Glutamatergic neuron (in vitro differentiated cells): ENCODE measurements around the gene SLC25A45. TPM values are rescaled to one million over a fixed set of nuclear protein-coding genes. Genes with fewer than 3 reads are reported as not detected.
A peak's percentile ranks its signal among the peaks of the same experiment; 100 is the strongest.

Experiments used
- DNase-seq: peaks from one replicate; pipeline ENCODE4 v3.0.0; 2022
- H3K27ac Mint-ChIP-seq: one replicate; pipeline ENCODE4 v1.8.0; 2020; ENCODE audit warnings: mild to moderate bottlenecking, mixed read lengths, inconsistent platforms; ENCODE audit not compliant: unreplicated experiment
- H3K27me3 Mint-ChIP-seq: one replicate; pipeline ENCODE4 v1.8.0; 2020; ENCODE audit warnings: mild to moderate bottlenecking, moderate library complexity, mixed read lengths, inconsistent platforms; ENCODE audit not compliant: unreplicated experiment
- H3K36me3 Mint-ChIP-seq: one replicate; pipeline ENCODE4 v1.8.0; 2020; ENCODE audit warnings: mild to moderate bottlenecking, mixed read lengths, inconsistent platforms; ENCODE audit not compliant: unreplicated experiment
- H3K4me1 Mint-ChIP-seq: one replicate; pipeline ENCODE4 v1.8.0; 2020; ENCODE audit warnings: mild to moderate bottlenecking, low read depth, mixed read lengths, inconsistent platforms; ENCODE audit not compliant: unreplicated experiment
- H3K4me3 Mint-ChIP-seq: one replicate; pipeline ENCODE4 v1.8.0; 2020; ENCODE audit warnings: mild to moderate bottlenecking, mixed read lengths, inconsistent platforms; ENCODE audit not compliant: unreplicated experiment
- H3K9me3 Mint-ChIP-seq: one replicate; pipeline ENCODE4 v1.8.0; 2020; ENCODE audit warnings: mild to moderate bottlenecking, moderate library complexity, mixed read lengths, inconsistent platforms; ENCODE audit not compliant: unreplicated experiment
- CTCF ChIP-seq: fragments of 200-600 bp; sonication (generic); IDR thresholded peaks from one replicate; pipeline ENCODE4 v1.5.0; 2021; ENCODE audit not compliant: partially characterized antibody, unreplicated experiment
- total RNA-seq: library from RNA; stranded (reverse); fragmentation: NEBNext Ultra II Directional; extraction: Animal tissue kit (Norgen Biotek cat#: 25700); gene quantifications from one replicate; pipeline ENCODE4 v1.2.1, GENCODE V29; 2021; ENCODE audit not compliant: unreplicated experiment

The SLC25A45 gene
- total RNA-seq, 1 donor from 2014 or later = 0.25 TPM

GRCh38 chr11:65379698-65380459, 2.6 kb downstream of the SLC25A45 start:
- H3K9me3 Mint-ChIP-seq = no peaks in the 10 kb centered on the region
- H3K36me3 Mint-ChIP-seq = no peaks in the 10 kb centered on the region
- H3K27ac Mint-ChIP-seq = no peak overlapping the region
- H3K4me1 Mint-ChIP-seq = peaks cover 6% of the 10 kb centered on the region
- no peak for TF ChIP-seq CTCF
- H3K27me3 Mint-ChIP-seq = peaks cover 8% of the 10 kb centered on the region
- no peak for DNase-seq
- H3K4me3 Mint-ChIP-seq = no peak overlapping the region

- TF ChIP-seq CTCF = no peak
- H3K27ac Mint-ChIP-seq = no peak overlapping the region
- peaks cover 5% of the 10 kb centered on the region for H3K27me3 Mint-ChIP-seq
- peaks cover 6% of the 10 kb centered on the region for H3K4me1 Mint-ChIP-seq
- no peaks in the 10 kb centered on the region for H3K9me3 Mint-ChIP-seq
- H3K36me3 Mint-ChIP-seq = no peaks in the 10 kb centered on the region
- H3K4me3 Mint-ChIP-seq = no peak overlapping the region
- DNase-seq = no peak
These were observed 3.4 kb downstream of the SLC25A45 start for GRCh38 chr11:65378928-65379638.

GRCh38 chr11:65378208-65378927, 4.1 kb downstream of the SLC25A45 start:
- no peaks in the 10 kb centered on the region for H3K36me3 Mint-ChIP-seq
- DNase-seq = no peak
- TF ChIP-seq CTCF = no peak
- no peak overlapping the region for H3K27ac Mint-ChIP-seq
- H3K27me3 Mint-ChIP-seq = peaks cover 8% of the 10 kb centered on the region
- H3K4me3 Mint-ChIP-seq = no peak overlapping the region
- H3K9me3 Mint-ChIP-seq = no peaks in the 10 kb centered on the region
- peaks cover 6% of the 10 kb centered on the region for H3K4me1 Mint-ChIP-seq

GRCh38 chr11:65377777-65378176, 4.7 kb downstream of the SLC25A45 start:
- Mint-ChIP-seq H3K27ac (no peak overlapping the region), H3K9me3 (no peaks in the 10 kb centered on the region), H3K4me1 (peaks cover 4% of the 10 kb centered on the region), H3K36me3 (no peaks in the 10 kb centered on the region), H3K27me3 (peaks cover 7% of the 10 kb centered on the region), H3K4me3 (no peak overlapping the region)
- TF ChIP-seq CTCF = peak; percentile 39
- DNase-seq = no peak
